Spleen (tissue), 13 donors: ENCODE measurements around the gene OR14C36. TPM values are rescaled to one million over a fixed set of nuclear protein-coding genes. Genes with fewer than 3 reads are reported as not detected.
"Not testable (repeated sequence)": the region's sequence is repeated elsewhere in the genome, so short reads cannot be mapped to it uniquely, and the experiment has no call there.

Experiments
- DNase-seq: peaks from one replicate; pipeline ENCODE4 v3.0.0-alpha.2; 2020
- H3K27ac ChIP-seq, 8 donors: fragments of 200-600 bp; sonication (generic) in 7 of 8; 1 replicate in 4 of 8; 2 replicates in 4 of 8; pipeline versions ENCODE4 v1.5.0 to v1.8.0; 2016 to 2021; ENCODE audit warnings: inconsistent platforms in 4 of 8, mild to moderate bottlenecking in 4 of 8, moderate library complexity in 1 of 8
- H3K27me3 ChIP-seq, 7 donors: fragments of 200-600 bp; sonication (generic) in 6 of 7; replicated peaks in 1 of 7; 1 replicate in 4 of 7; 2 replicates in 3 of 7; pipeline versions ENCODE4 v1.5.0 to v1.8.0; 2016 to 2021; ENCODE audit warnings: inconsistent platforms in 3 of 7, mild to moderate bottlenecking in 1 of 7
- H3K36me3 ChIP-seq, 6 donors: fragments of 200-600 bp; sonication (generic) in 5 of 6; 1 replicate in 4 of 6; 2 replicates in 2 of 6; pipeline versions ENCODE4 v1.5.0 to v1.8.0; 2016 to 2021; ENCODE audit warnings: inconsistent platforms in 2 of 6
- H3K4me1 ChIP-seq, 6 donors: fragments of 200-600 bp; sonication (generic) in 5 of 6; 1 replicate in 3 of 6; 2 replicates in 3 of 6; pipeline versions ENCODE4 v1.5.0 to v1.8.0; 2016 to 2021; ENCODE audit warnings: inconsistent platforms in 3 of 6
- H3K4me3 ChIP-seq, 8 donors: fragments of 200-600 bp; sonication (generic) in 7 of 8; 1 replicate in 4 of 8; 2 replicates in 4 of 8; pipeline versions ENCODE4 v1.5.0 to v1.8.0; 2016 to 2021; ENCODE audit warnings: inconsistent platforms in 4 of 8, mild to moderate bottlenecking in 4 of 8, moderate library complexity in 2 of 8
- H3K9me3 ChIP-seq, 8 donors: fragments of 200-600 bp; sonication (generic) in 7 of 8; 1 replicate in 4 of 8; 2 replicates in 4 of 8; pipeline versions ENCODE4 v1.5.0 to v1.8.0; 2016 to 2021; ENCODE audit warnings: inconsistent platforms in 4 of 8
- CTCF ChIP-seq, 11 experiments: fragments of 200-600 bp in 7 of 11; fragments of 450-650 bp in 4 of 11; sonication (generic) in 4 of 11; IDR thresholded peaks in 8 of 11; conservative IDR thresholded peaks in 3 of 11; 1 replicate in 7 of 11; 2 replicates in 4 of 11; pipeline versions ENCODE4 v1.4.0 to v1.8.0; 2016 to 2021; ENCODE audit warnings: antibody characterized with exemption in 11 of 11, inconsistent platforms in 4 of 11, mild to moderate bottlenecking in 1 of 11
- POLR2A ChIP-seq, 3 donors: fragments of 450-650 bp; IDR thresholded peaks; one replicate each; pipeline ENCODE4 v1.5.1; 2017; ENCODE audit warnings: antibody characterized with exemption in 3 of 3, mild to moderate bottlenecking in 1 of 3
- POLR2AphosphoS5 ChIP-seq, 3 donors: sonication (generic); formaldehyde crosslinking; IDR thresholded peaks; one replicate each; pipeline ENCODE4 v1.5.1; 2017; ENCODE audit warnings: antibody characterized with exemption in 3 of 3
- WGBS, 5 donors: extraction: QIAGEN DNeasy Blood & Tissue Kit in 3 of 5; methylation state at CpG; one replicate each; pipeline versions ENCODE4 v1.1.5 to v1.1.7; 2013 to 2018; 5-methylcytosine and 5-hydroxymethylcytosine counted together
- intact Hi-C: fragments of 100-400 bp; cut with DNase I; formaldehyde crosslinking; loops from one replicate; pipeline ENCODE4 v1.15.0; 2023; ENCODE audit warnings: low total_unique reads
- long read RNA-seq, 2 donors: transcript quantifications; one replicate each; lab custom pipeline, GENCODE V29; 2026
- polyA plus RNA-seq, 3 donors: library from polyadenylated mRNA; stranded (reverse); fragments of 200-250 nt; gene quantifications; one replicate each; pipeline ENCODE4 v1.2.1, GENCODE V29; 2013
- total RNA-seq, 7 donors: library from RNA; depleted of rRNA in 3 of 7; stranded (reverse); fragments of >200 nt in 3 of 7; fragmentation: NEBNext Ultra II Directional in 4 of 7; extraction: Animal tissue kit (Norgen Biotek cat#: 25700) in 4 of 7; gene quantifications; one replicate each; pipeline versions ENCODE4 v1.1.0 to v1.2.1, GENCODE V29; 2016 to 2021
- donor health status: healthy with polysubstance abuse.
- donor health status: DM: no; HTN: no; CAD: no; lungs with moderate emphysema.
- donor health status: DM: no; HTN: no; CAD: no.
- donor health status: Bipolar disorder and iron deficiency.
- donor health status: healthy.
- donor health status: DM: no; HTN: no; CAD: no.
- donor health status: DM: yes; HTN: yes; CAD: no.

OR14C36 gene
- total RNA-seq (not detected), polyA plus RNA-seq (not detected)
- long read RNA-seq, donor 1 = 0 reads
- long read RNA-seq, donor 2 = 0 reads

- no peak for TF ChIP-seq POLR2A (IDR thresholded peaks at IDR 0.05)
- no peak for TF ChIP-seq POLR2AphosphoS5 (IDR thresholded peaks at IDR 0.05)
- no peak for TF ChIP-seq CTCF (IDR thresholded peaks at IDR 0.05 in 8 of 11, conservative IDR thresholded peaks at IDR 0.05 in 3 of 11)
- DNase-seq = no peak
- intact Hi-C loops = no loop called here
- Histone ChIP-seq H3K9me3 (no peaks in the 10 kb centered on the region), H3K27me3 (no peaks in the 10 kb centered on the region), H3K36me3 (no peaks in the 10 kb centered on the region), H3K4me3 (no peak within 1 kb of the TSS), H3K4me1 (no peaks in the 10 kb centered on the region), H3K27ac (no peak within 1 kb of the TSS)
- 68 to 79% (median 74%) methylated on average over 4 of the region's 4 CpGs for WGBS, 5 donors
Observed at GRCh38 chr1:248348475-248348874, at the start of gene OR14C36. OR14C36 (plus strand) TSS chr1:248348775; CDS start chr1:248348775, 0 bp downstream.

- Histone ChIP-seq H3K27me3 (no peaks in the 10 kb centered on the region), H3K4me3 (no peak within 1 kb of the TSS), H3K4me1 (no peaks in the 10 kb centered on the region), H3K9me3 (peaks cover 0 to 4% (median 0%) of the 10 kb centered on the region in 8 donors), H3K36me3 (no peaks in the 10 kb centered on the region), H3K27ac (no peak within 1 kb of the TSS)
- DNase-seq = no peak
- 83 to 88% (median 85%) methylated on average over 1 of the region's 1 CpG for WGBS, 5 donors
- intact Hi-C loops = no loop called here
- TF ChIP-seq POLR2A (IDR thresholded peaks at IDR 0.05) (no peak), CTCF (IDR thresholded peaks at IDR 0.05 in 8 of 11, conservative IDR thresholded peaks at IDR 0.05 in 3 of 11) (no peak), POLR2AphosphoS5 (IDR thresholded peaks at IDR 0.05) (no peak)
Observed at GRCh38 chr1:248303324-248303723, 45.3 kb upstream of the OR14C36 start, which contains the start of gene OR2T12. OR2T12 (minus strand) TSS chr1:248303424; CDS start chr1:248295578, 7,846 bp downstream.

GRCh38 chr1:248305672-248306071 lies 42.9 kb upstream of the OR14C36 start:
- not testable (repeated sequence) for DNase-seq, H3K27me3 ChIP-seq, H3K9me3 ChIP-seq

GRCh38 chr1:248306103-248306502 lies 42.5 kb upstream of the OR14C36 start:
- Histone ChIP-seq H3K9me3 (no peaks in the 10 kb centered on the region), H3K4me3 (no peak overlapping the region), H3K36me3 (no peaks in the 10 kb centered on the region), H3K27ac (no peak overlapping the region), H3K27me3 (no peaks in the 10 kb centered on the region), H3K4me1 (no peaks in the 10 kb centered on the region)
- TF ChIP-seq CTCF (IDR thresholded peaks at IDR 0.05 in 8 of 11, conservative IDR thresholded peaks at IDR 0.05 in 3 of 11) = no peak
- no peak for TF ChIP-seq POLR2AphosphoS5 (IDR thresholded peaks at IDR 0.05)
- no peak for TF ChIP-seq POLR2A (IDR thresholded peaks at IDR 0.05)
- WGBS, 5 donors = 85 to 93% (median 88%) methylated on average over 19 of the region's 19 CpGs
- DNase-seq = peak; percentile 51
- intact Hi-C loops = no loop called here

More at GRCh38 chr1:248305672-248306071, 42.9 kb upstream of the OR14C36 start:
- 73 to 85% (median 81%) methylated on average over 9 of the region's 9 CpGs for WGBS, 5 donors
- H3K27ac ChIP-seq, H3K4me3 ChIP-seq, H3K36me3 ChIP-seq, intact Hi-C loops, H3K4me1 ChIP-seq: not testable (repeated sequence)

GRCh38 chr1:248306740-248307139 lies 41.8 kb upstream of the OR14C36 start:
- H3K27ac ChIP-seq, H3K36me3 ChIP-seq, intact Hi-C loops, H3K27me3 ChIP-seq, H3K9me3 ChIP-seq, H3K4me1 ChIP-seq, H3K4me3 ChIP-seq: not testable (repeated sequence)
- DNase-seq = peak; percentile 64
- WGBS, 5 donors = 79 to 87% (median 86%) methylated on average over 10 to 15 of the region's 15 CpGs
